ENCODE results near the gene OPRL1. TPM values are rescaled to one million over a fixed set of nuclear protein-coding genes. Genes with fewer than 3 reads are reported as not detected.

The OPRL1 gene
- total and polyA plus RNA-seq, 12 donors: 0.19 to 1.3 (median 0.40) TPM

DNA sequence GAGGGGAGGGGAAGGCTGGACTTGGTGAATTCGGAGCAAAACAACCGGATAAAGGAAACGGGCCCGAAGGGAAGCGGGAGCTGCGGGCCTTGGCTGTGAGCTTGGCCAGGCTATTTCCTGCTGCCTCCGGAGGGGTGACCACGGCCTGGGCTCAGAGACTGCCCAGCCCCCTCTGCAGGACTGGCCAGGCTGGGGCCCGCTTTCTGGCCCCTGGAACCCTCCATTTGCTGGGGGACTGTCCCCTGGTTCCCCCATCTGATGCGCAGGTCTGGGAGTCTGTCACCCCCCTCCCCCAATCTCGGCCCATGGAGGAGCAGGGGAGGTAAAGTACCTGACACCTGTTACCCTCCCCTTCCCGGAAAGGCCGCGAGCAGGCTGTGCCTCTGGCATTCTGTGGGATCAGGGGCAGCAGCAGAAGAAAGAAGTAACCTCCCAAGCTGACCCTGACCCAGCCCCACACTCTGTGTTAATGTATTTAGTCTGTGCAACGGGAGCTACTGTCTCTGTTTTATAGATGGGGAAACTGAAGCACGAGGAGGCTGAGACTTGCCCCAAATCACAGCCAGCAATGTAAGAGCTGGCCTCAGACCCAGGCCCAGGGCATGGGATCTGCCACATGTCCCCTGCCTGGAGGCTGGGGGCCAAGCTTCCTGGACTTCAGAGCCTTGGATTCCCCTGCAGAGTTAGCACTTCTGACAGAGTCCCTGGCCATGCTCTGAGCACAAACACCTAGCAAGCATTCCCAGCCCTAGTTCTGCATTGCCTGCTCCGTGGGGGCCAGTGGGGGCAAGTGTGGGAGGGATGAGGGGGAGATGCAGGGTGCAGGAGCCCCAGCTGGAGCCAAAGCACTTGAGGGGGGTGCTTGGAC lies 40.4 kb upstream of the OPRL1 start:
- 7 to 12% methylated on average over 17 of the region's 17 CpGs for WGBS, 2 donors
- DNase-seq: no peak
- Histone ChIP-seq H3K9me3 (no peaks in the 10 kb centered on the region), H3K4me3 (peak overlapping the region in 9 of 10 donors; percentile 30 to 66 (median 58)), H3K36me3 (peaks cover 0 to 11% (median 5%) of the 10 kb centered on the region in 9 donors), H3K27ac (peak overlapping the region; percentile 33 to 96 (median 84)), H3K27me3 (peaks cover 3 to 85% (median 59%) of the 10 kb centered on the region in 7 donors), H3K4me1 (peaks cover 17 to 61% (median 51%) of the 10 kb centered on the region in 9 donors)
- TF ChIP-seq, protein P1, sequence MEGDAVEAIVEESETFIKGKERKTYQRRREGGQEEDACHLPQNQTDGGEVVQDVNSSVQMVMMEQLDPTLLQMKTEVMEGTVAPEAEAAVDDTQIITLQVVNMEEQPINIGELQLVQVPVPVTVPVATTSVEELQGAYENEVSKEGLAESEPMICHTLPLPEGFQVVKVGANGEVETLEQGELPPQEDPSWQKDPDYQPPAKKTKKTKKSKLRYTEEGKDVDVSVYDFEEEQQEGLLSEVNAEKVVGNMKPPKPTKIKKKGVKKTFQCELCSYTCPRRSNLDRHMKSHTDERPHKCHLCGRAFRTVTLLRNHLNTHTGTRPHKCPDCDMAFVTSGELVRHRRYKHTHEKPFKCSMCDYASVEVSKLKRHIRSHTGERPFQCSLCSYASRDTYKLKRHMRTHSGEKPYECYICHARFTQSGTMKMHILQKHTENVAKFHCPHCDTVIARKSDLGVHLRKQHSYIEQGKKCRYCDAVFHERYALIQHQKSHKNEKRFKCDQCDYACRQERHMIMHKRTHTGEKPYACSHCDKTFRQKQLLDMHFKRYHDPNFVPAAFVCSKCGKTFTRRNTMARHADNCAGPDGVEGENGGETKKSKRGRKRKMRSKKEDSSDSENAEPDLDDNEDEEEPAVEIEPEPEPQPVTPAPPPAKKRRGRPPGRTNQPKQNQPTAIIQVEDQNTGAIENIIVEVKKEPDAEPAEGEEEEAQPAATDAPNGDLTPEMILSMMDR (IDR thresholded peaks at IDR 0.05): peak in 1 of 9 donors; percentile 3
- peak in 5 of 8 donors; percentile 0 to 66 (median 46) for ATAC-seq
- intact Hi-C loops (cut with DNase I): loop anchor here (1.0 to 10.0 kb wide), 7 partner anchors 17 to 85 kb away; partner anchors contain the start of gene PRPF6 (in 4 of the 10)

GRCh38 chr20:64040231-64041039 lies 39.4 kb upstream of the OPRL1 start:
- intact Hi-C loops (cut with DNase I): loop anchor here in 1 of 10 donors (2.0 kb wide), 1 partner anchor 16 kb away; no protein-coding TSS in a partner anchor
- H3K4me1 ChIP-seq: peaks cover 17 to 64% (median 54%) of the 10 kb centered on the region in 9 donors
- DNase-seq (no peak), ATAC-seq (no peak)
- H3K27ac ChIP-seq: peak overlapping the region in 9 of 10 donors; percentile 33 to 96 (median 85)
- H3K36me3 ChIP-seq: peaks cover 0 to 3% (median 0%) of the 10 kb centered on the region in 9 donors
- peaks cover 3 to 94% (median 62%) of the 10 kb centered on the region in 7 donors for H3K27me3 ChIP-seq
- no peaks in the 10 kb centered on the region for H3K9me3 ChIP-seq
- peak overlapping the region in 3 of 10 donors; percentile 58 to 63 (median 58) for H3K4me3 ChIP-seq
- WGBS, 2 donors: 63 to 65% methylated on average over 12 of the region's 12 CpGs
- TF ChIP-seq, protein P1 (IDR thresholded peaks at IDR 0.05): no peak

- intact Hi-C loops (cut with DNase I): loop anchor here in 1 of 10 donors (2.0 kb wide), 1 partner anchor 16 kb away; no protein-coding TSS in a partner anchor
- H3K4me1 ChIP-seq: peaks cover 17 to 64% (median 54%) of the 10 kb centered on the region in 9 donors
Observed at GRCh38 chr20:64041040-64041780, 38.7 kb upstream of the OPRL1 start.

More at GRCh38 chr20:64041040-64041780, 38.7 kb upstream of the OPRL1 start:
- Histone ChIP-seq H3K4me3 (peak overlapping the region in 9 of 10 donors; percentile 39 to 60 (median 50)), H3K36me3 (no peaks in the 10 kb centered on the region), H3K9me3 (no peaks in the 10 kb centered on the region), H3K27me3 (peaks cover 3 to 95% (median 67%) of the 10 kb centered on the region in 7 donors), H3K27ac (peak overlapping the region; percentile 79 to 96 (median 86))
- 45 to 52% methylated on average over 15 of the region's 15 CpGs for WGBS, 2 donors
- ATAC-seq (no peak), DNase-seq (no peak)
- TF ChIP-seq, protein P1 (IDR thresholded peaks at IDR 0.05): no peak
